Measurements from ENCODE around the gene RTN4. TPM values are rescaled to one million over a fixed set of nuclear protein-coding genes. Genes with fewer than 3 reads are reported as not detected.

Gene RTN4
- polyA plus RNA-seq, 3 donors: 111 to 163 (median 158) TPM

DNA sequence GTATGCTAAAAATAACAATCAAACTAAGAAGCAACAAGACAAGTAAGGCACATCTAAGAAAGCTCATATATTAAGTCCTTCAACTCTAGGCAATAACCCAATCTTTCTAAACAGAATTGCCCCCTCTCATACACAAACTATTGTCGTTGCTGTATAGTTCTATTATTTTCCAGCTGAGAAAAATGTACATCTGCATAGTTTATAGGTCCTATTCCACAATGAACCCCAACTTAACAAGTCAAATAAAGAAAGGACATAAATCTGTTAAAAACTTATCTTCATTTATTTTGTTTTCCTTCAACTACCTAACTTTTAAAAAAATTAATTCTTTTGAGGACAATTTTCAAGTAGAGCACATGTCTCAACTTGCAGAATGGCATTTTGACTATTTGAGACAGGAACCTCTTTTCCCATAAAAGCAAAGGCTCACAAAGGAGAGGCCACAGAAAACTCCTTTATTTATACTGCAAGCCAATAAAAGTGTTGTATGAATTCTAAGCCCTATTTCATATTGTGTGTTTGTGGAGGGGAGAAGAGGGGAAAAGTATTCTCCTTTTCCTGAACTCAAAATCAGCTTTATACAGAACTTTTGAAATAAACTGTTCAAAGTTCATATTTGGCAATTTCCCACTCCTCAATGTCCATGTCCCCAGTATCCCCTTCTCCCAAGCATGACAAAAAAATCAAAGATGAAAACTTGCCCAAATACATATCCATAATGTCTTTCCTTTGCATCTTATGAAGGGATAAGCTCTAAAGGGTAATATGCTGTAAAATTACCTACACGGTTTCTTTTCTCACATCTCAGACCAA is 37.4 kb downstream of the RTN4 start:
- no peak overlapping the region for H3K4me3 ChIP-seq (replicated peaks in 1 of 3; ENCODE audit: low read depth in 2 of 3, low read length in 3 of 3)
- H4K20me1 ChIP-seq (ENCODE audit: insufficient read depth, low read length): peaks cover 99% of the 10 kb centered on the region
- no CpG with 5 or more reads among the region's 2 CpGs for WGBS (ENCODE audit: insufficient coverage)
- peaks cover 100% of the 10 kb centered on the region for H3K79me2 ChIP-seq (ENCODE audit: insufficient read depth, low read length)
- Mint-ChIP-seq H3K27me3 (ENCODE audit: low read depth in 3 of 3) (no peaks in the 10 kb centered on the region), H3K27ac (peak overlapping the region in 5 of 7 donors; percentile 60 to 95 (median 88)), H3K36me3 (peaks cover 0 to 3% of the 10 kb centered on the region in 2 donors), H3K4me3 (no peak overlapping the region), H3K4me1 (peaks cover 48% of the 10 kb centered on the region), H3K9me3 (no peaks in the 10 kb centered on the region)
- H3K27ac ChIP-seq (ENCODE audit: low read depth in 1 of 2, low read length in 2 of 2): peak overlapping the region in 1 of 2 donors; percentile 86
- H3K4me1 ChIP-seq (ENCODE audit: control insufficient read depth in 1 of 2, insufficient read depth in 2 of 2, low read length in 2 of 2): peaks cover 36 to 55% of the 10 kb centered on the region in 2 donors
- DNase-seq: no peak
- intact Hi-C loops (cut with micrococcal nuclease): loop anchor here (5.0 kb wide), 1 partner anchor 34 kb away; no protein-coding TSS in a partner anchor
- no peak overlapping the region for H3K9ac ChIP-seq (ENCODE audit: insufficient read depth, low read length, poor library complexity, severe bottlenecking)
- TF ChIP-seq, protein P1, sequence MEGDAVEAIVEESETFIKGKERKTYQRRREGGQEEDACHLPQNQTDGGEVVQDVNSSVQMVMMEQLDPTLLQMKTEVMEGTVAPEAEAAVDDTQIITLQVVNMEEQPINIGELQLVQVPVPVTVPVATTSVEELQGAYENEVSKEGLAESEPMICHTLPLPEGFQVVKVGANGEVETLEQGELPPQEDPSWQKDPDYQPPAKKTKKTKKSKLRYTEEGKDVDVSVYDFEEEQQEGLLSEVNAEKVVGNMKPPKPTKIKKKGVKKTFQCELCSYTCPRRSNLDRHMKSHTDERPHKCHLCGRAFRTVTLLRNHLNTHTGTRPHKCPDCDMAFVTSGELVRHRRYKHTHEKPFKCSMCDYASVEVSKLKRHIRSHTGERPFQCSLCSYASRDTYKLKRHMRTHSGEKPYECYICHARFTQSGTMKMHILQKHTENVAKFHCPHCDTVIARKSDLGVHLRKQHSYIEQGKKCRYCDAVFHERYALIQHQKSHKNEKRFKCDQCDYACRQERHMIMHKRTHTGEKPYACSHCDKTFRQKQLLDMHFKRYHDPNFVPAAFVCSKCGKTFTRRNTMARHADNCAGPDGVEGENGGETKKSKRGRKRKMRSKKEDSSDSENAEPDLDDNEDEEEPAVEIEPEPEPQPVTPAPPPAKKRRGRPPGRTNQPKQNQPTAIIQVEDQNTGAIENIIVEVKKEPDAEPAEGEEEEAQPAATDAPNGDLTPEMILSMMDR (IDR thresholded peaks at IDR 0.05): no peak
- no peaks in the 10 kb centered on the region for H3K27me3 ChIP-seq (ENCODE audit: control insufficient read depth in 2 of 2, insufficient read depth in 2 of 2, low read length in 2 of 2)
- no peak overlapping the region for H3K4me2 ChIP-seq (replicated peaks; ENCODE audit: extremely low read depth, low read length, poor library complexity, severe bottlenecking)
- H3K36me3 ChIP-seq (replicated peaks in 1 of 2; ENCODE audit: control insufficient read depth in 1 of 2, insufficient read depth in 2 of 2, low read length in 2 of 2): no peaks in the 10 kb centered on the region
- no peaks in the 10 kb centered on the region for H3K9me3 ChIP-seq (replicated peaks in 1 of 2; ENCODE audit: control insufficient read depth in 1 of 2, insufficient read depth in 1 of 2, low read length in 2 of 2)
- H2AFZ ChIP-seq (ENCODE audit: insufficient read depth, low read depth, low read length, poor library complexity, severe bottlenecking): no peak overlapping the region

DNA sequence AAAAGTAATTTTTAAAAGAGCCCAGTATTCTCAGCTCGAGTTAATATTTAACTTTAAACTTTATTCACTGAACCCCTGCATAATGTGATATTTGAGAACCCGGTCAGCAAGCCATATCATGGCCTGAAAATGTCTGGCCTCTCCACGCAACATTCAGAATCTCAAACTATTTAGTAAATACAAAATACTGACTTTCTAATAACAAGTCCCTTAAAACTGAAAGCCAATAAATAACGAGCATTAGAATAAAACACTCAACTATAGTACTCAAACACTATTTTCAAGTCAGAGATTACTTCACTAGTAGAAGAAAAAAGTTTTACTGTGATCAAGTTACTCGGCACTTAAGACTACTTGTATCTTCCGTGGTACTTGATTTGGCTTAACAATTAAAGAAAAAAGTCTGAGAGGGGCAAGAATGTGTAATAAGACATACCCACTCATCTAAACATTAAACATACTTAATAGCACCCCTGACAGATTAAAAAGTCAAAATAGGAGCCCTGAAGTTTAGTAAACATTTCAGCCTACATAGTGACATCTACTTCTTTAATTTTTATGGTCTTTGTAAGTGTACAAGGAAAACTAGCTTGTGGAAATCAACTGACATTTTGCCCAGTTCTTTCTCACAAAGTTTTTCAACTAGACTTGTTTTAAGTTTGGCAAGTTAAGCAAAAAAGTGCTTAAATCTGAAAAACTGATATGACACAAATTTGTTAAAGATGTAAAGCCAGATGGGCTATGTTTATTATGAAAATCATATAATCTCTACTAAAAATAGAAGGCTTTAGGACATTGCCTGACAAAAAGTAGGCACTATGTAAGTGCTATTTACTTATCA is 38.2 kb downstream of the RTN4 start:
- no peak overlapping the region for H3K4me3 ChIP-seq (replicated peaks in 1 of 3; ENCODE audit: low read depth in 2 of 3, low read length in 3 of 3)
- no peak for DNase-seq
- H4K20me1 ChIP-seq (ENCODE audit: insufficient read depth, low read length): peaks cover 99% of the 10 kb centered on the region
- no peak overlapping the region for H2AFZ ChIP-seq (ENCODE audit: insufficient read depth, low read depth, low read length, poor library complexity, severe bottlenecking)
- H3K4me3 Mint-ChIP-seq: no peak overlapping the region
- H3K36me3 ChIP-seq (replicated peaks in 1 of 2; ENCODE audit: control insufficient read depth in 1 of 2, insufficient read depth in 2 of 2, low read length in 2 of 2): no peaks in the 10 kb centered on the region
- peaks cover 30 to 46% of the 10 kb centered on the region in 2 donors for H3K4me1 ChIP-seq (ENCODE audit: control insufficient read depth in 1 of 2, insufficient read depth in 2 of 2, low read length in 2 of 2)
- intact Hi-C loops (cut with micrococcal nuclease): loop anchor here (5.0 kb wide), 1 partner anchor 35 kb away; no protein-coding TSS in a partner anchor
- no peaks in the 10 kb centered on the region for H3K27me3 Mint-ChIP-seq (ENCODE audit: low read depth in 3 of 3)
- TF ChIP-seq, protein P1 (IDR thresholded peaks at IDR 0.05): no peak
- peaks cover 0 to 3% of the 10 kb centered on the region in 2 donors for H3K36me3 Mint-ChIP-seq
- peaks cover 100% of the 10 kb centered on the region for H3K79me2 ChIP-seq (ENCODE audit: insufficient read depth, low read length)
- no peak overlapping the region for H3K4me2 ChIP-seq (replicated peaks; ENCODE audit: extremely low read depth, low read length, poor library complexity, severe bottlenecking)
- peak overlapping the region; percentile 87 to 95 (median 92) for H3K27ac Mint-ChIP-seq
- H3K4me1 Mint-ChIP-seq: peaks cover 49% of the 10 kb centered on the region
- H3K27ac ChIP-seq (ENCODE audit: low read depth in 1 of 2, low read length in 2 of 2): peak overlapping the region in 1 of 2 donors; percentile 86
- no peaks in the 10 kb centered on the region for H3K27me3 ChIP-seq (ENCODE audit: control insufficient read depth in 2 of 2, insufficient read depth in 2 of 2, low read length in 2 of 2)
- H3K9me3 ChIP-seq (replicated peaks in 1 of 2; ENCODE audit: control insufficient read depth in 1 of 2, insufficient read depth in 1 of 2, low read length in 2 of 2): no peaks in the 10 kb centered on the region
- 29% methylated on average over 1 of the region's 6 CpGs for WGBS (ENCODE audit: insufficient coverage)
- H3K9me3 Mint-ChIP-seq: no peaks in the 10 kb centered on the region
- no peak overlapping the region for H3K9ac ChIP-seq (ENCODE audit: insufficient read depth, low read length, poor library complexity, severe bottlenecking)
